ENCODE measurements around the gene CRYBA2.
A peak's percentile ranks its signal among the peaks of the same experiment; 100 is the strongest.

CRYBA2 gene

GRCh38 chr2:218993345-218994315 is at the start of gene CRYBA2:
Gene CRYBA2, minus strand, starts transcription at chr2:218993422. Its CDS starts 246 bp downstream, at chr2:218993176.
- no peak for DNase-seq (ENCODE audit: low spot score)

DNA sequence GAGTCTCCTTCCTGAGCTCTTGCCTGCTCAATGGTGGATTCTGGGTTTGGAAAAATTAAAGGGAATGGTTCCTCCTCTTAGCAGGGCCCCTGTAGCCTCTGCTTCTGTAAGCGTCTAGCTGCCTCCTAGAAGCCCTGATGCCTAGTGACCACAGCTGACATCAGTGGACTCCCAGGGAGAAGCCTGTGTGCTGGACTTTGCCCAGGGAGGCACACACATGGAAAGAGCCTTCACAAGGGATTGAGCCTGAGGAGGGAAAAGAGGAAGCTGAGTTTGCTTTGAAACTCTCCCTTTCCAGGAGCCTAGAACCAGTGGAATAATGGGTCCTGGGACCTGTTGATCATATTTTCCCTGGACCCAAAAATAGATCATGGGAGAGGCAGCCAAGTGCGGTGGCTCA is 49.5 kb upstream of the CRYBA2 start:
- peak; percentile 46 for DNase-seq (ENCODE audit: low spot score)

- no peak for DNase-seq (ENCODE audit: low spot score)
These were observed 48.9 kb upstream of the CRYBA2 start for GRCh38 chr2:219042157-219042556.

GRCh38 chr2:219041252-219041651 is 48.0 kb upstream of the CRYBA2 start, which contains the start of gene CFAP65:
Gene CFAP65, minus strand, starts transcription at chr2:219041516. Its CDS starts 2,468 bp downstream, at chr2:219039048.
- no peak for DNase-seq (ENCODE audit: low spot score)

- no peak for DNase-seq (ENCODE audit: low spot score)
These were observed 45.4 kb upstream of the CRYBA2 start for GRCh38 chr2:219038600-219038999.

DNA sequence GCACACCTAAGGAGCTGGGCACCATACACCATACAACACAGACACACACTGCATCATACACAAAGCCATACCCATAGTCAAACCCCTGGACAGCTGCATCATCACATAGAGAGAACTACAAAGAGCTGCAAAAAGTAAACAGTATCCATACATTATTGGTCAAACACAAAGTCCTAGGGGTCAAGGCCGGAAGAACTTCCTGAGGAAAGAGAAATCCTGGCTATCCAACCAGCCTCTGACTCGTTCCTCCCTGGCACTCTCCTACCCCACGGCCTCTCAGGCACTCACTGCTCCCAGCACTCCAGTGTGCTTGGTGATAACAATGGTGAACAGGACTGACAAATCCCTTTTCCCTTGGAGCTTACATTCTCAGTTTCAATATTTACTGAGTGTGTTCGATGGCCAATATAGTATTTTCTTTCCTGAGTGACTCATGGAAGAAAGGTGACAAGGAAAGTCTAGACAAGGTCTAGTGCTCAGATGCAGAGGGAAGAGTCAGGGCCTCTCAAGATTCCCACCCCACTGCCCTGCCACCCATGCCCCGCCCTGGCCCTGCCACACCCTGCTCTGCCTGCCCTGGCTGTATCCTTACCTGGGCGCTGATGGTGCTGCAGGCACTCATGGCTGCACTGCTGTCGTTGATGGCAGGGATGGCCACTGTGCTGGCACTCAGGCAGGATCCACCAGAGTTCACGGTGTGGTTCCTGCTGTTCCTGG is 44.7 kb upstream of the CRYBA2 start:
- DNase-seq (ENCODE audit: low spot score): no peak

GRCh38 chr2:219035942-219036341 is 42.7 kb upstream of the CRYBA2 start:
- DNase-seq (ENCODE audit: low spot score): no peak

DNA sequence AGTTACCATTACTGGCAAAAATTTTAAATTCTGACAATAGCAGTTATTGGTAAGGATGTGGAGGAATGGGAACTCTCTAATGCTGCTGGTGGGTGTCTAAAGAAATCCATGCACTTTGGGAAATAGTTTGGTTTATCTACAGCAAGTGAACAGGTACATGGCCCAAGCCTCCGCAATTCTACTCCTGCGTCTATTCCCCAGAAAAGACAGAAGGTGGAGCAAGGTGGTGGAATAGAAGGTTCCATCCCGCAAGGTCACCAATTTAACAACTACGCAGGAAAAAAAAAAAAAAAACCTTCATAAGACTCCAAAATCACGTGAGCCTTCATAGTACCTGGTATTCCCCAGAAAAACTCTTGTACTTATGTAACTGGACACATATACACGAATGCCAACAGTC is 41.6 kb upstream of the CRYBA2 start:
- DNase-seq (ENCODE audit: low spot score): no peak

- DNase-seq (ENCODE audit: low spot score): no peak
These were observed 39.0 kb upstream of the CRYBA2 start for GRCh38 chr2:219032051-219032745.

DNA sequence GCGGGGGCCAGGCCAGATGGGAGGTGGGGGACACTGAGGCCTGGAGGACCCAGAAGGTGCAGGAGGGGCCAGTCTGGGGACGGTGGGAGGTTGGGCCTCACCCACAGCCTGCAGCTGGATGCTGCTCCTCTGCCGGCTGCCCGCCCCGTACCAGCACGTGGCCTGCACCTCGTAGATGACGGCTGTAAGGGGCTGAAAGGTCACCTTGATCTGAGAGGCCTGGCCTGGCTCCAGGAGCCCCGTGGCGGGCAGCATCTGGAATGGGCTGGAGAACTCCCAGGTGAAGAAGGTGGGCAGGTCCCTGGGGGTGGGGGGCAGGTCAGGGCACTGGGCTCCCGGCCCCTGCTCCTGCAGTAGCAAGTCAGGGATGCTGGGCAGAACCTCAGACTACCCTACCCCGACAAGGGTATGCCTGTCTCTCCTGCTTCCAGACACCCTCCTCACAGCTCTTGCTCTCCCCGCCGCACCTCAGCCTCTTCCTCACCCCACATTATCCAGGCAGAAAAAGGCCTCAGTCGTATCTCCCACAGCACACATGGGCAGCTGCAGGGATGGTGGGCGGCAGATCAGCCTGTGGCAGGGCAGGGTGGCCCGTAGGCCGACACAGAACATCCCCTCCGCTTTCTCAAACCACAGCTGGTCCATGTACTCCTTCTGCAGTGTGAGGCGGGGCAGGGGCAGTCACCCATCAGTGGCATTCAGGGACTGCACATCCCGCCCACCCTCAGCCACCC is 38.0 kb upstream of the CRYBA2 start:
- no peak for DNase-seq (ENCODE audit: low spot score)

DNA sequence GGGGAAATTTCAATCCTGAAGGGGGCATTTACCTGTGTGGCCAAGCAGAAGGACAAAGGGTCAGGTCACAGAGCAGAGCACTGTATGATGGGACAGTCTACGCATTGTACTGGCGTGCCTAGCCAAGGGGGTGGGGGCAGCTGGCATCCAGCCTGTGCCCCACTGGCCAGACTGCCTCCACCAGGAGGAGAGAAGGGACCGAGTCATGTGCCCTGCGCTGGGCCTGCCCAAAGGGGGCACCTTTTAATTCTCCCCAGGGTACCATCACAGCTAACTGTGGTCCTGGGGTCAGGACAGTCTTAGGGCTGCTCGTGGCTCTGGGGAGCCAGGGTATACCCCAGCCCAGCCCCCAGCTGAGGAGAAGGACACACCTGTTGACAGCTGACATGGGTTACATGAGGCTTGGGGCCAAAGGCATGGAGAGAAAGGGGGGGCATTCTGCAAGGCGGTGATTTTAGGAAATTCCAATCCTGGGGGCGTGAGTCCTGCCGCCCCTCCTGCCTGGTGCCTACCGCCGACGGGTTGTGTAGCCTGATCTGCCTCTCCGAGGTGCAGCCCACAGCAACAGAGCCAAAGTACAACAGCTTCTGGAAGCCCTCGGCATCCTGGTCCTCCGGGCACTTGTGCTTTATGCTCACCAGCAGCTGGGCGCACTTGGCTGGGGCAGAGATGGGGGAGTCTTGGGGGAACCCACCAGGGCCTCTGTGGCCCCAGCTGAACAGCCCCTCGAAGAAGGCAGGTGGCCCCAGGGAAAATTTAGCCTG is 37.1 kb upstream of the CRYBA2 start:
- no peak for DNase-seq (ENCODE audit: low spot score)

GRCh38 chr2:219029829-219030165 is 36.6 kb upstream of the CRYBA2 start:
- peak; percentile 84 for DNase-seq (ENCODE audit: low spot score)

GRCh38 chr2:219028996-219029828 is 36.0 kb upstream of the CRYBA2 start:
- no peak for DNase-seq (ENCODE audit: low spot score)

GRCh38 chr2:219028141-219028540 is 34.9 kb upstream of the CRYBA2 start:
- no peak for DNase-seq (ENCODE audit: low spot score)

DNA sequence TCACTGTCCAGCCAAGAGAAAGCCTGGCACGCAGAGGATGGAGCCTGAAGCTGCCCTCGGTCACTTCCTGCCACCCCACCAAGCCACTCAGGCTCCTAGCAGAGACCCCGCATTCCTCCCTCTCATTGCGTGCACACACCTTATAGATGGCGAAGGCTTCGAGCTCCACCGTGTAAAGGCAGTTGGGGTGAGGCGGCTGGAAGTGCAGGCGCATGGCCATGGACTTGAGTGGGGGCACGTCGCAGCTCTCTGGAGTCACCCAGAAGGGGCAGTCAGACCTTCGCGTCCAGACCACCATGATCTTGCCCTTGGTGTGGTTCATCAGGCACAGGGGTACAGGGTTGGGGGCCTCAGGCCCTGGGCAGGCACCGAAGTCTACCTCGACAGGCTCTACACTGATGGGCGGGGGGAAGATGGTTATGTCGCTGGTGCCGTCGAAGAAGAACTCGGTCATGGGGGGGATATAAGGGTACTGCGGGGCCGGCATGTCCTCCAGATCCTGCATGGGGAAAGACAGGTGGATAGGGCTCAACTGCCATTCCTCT is 34.4 kb upstream of the CRYBA2 start:
- DNase-seq (ENCODE audit: low spot score): no peak

DNA sequence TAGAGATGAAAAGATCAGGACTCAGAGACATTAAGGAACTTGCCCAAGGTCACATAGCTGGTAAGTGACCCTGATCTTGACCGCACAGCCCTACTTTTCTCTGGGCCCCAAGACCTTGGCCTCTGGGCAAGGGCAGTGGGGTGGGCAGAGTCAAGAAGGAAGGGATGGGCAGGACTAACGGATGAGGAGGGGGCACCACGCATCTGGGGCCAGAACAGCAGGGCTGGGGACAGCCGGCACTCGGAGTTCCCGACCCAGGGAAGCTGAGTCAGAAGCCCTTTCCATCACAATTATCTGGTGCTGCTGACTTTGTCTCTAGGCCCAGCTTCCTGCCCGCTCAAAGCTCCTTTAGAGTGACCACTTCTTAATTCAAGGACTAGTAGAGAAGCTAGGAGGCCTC is 33.7 kb upstream of the CRYBA2 start:
- DNase-seq (ENCODE audit: low spot score): no peak

DNA sequence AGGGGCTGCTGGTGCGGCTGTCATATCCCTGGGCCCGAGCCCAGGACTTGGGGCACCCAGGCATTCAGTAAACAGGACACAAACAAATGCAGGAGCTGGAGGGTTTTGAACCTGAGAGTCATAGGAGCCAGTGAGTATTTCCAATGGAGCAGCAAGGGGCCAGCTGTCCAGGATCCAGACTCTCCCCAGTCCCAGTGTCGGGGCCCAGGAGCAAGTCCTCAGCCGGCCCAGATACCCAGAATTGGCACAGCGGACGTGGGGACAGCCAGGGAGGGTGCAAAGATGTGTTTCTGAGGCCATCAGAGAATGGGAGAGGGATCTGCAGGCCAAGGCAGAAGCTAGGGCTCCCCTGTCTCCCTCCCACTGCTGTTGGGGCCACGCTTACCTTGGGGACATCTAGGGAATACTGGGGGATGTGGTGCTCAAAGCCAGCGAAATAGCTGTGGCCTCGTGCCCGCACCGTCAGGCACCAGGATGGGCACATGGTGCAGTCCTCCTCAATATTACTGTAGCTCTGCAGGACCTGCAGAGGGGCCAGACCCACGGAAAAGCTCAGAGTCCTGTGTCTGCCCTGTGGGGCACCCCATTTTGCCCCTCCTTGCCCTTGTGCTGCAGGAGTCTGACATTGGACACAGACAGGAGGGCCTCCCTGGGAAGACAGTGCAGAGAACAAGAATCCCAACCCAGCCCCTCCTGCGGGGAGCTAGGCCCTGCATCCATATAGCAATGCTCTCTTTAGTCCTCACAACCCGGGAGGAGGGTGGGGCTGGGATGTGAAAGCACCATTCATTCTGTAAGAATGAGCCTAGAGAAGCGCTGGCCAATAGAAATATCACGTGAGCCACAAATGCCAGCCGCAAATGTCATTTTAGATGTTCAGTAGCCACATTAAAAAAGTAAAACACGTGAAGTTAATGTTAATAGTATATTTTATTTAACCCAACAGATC is 32.7 kb upstream of the CRYBA2 start:
- no peak for DNase-seq (ENCODE audit: low spot score)

DNA sequence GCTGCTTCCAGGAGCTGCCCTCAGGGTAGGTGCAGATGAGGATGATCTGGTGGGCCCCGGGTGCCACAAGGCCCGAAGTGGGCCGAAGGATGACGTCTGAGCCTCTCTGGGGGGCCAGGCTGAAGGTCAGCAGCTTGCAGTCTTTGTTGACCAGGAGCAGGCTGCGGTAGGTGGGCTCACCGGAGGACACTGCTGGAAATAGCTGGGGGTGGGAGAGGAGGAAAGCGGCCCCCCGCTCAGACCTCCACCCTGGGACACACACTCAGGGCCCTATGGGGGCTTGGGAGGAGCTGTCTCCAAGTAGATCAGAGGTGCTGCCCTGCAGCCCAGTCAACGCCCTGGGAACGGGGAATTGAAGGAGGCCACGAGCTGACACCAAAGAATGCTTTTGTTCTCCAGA is 30.8 kb upstream of the CRYBA2 start:
- no peak for DNase-seq (ENCODE audit: low spot score)
